GM18861 (cell line): ENCODE results near the gene NEDD4L.
"Not testable (repeated sequence)": the region's sequence is repeated elsewhere in the genome, so short reads cannot be mapped to it uniquely, and the experiment has no call there.

ENCODE experiments used
- ATAC-seq: cut with Tn5 transposase; IDR thresholded peaks from one replicate; pipeline ENCODE4 v1.9.1; 2021; ENCODE audit not compliant: unreplicated experiment

The NEDD4L gene

DNA sequence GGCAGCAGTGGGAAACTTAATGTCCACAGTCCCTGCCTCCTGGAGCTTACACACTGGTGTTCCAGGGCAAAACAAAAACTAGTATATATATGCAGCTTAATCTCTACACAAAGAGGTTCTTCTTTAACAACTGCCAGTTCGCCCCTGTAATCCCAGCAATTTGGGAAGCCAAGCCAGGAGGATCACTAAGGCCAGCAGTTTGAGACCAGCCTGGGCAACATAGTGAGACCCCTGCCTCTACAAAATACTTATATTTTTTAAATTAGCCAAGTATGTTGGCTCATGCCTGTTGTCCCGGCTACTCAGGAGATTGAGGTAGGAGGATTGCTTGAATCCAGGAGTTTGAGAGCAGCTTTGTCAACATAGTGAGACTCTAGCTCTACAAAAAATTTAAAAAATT lies 17.2 kb upstream of the NEDD4L start:
- no peak for ATAC-seq

DNA sequence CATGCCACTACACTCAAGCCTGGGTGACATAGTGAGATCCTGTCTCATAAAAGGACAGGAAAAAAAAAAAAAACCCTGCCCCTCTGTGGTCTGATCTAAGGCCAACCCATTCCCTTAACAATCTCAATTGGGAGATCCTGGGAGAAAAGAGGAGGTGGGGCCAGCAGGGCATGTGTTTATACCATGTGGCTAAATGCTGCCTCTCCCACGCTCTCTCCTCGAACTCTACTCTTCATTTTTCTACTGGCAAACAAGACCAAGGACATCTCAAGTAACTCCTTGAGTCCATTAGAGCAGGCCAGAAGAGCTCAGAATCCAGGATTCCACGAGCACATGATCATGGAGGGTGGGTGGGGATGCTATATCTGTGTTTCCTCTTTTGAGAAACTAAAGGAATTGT lies 16.7 kb upstream of the NEDD4L start:
- no peak for ATAC-seq

DNA sequence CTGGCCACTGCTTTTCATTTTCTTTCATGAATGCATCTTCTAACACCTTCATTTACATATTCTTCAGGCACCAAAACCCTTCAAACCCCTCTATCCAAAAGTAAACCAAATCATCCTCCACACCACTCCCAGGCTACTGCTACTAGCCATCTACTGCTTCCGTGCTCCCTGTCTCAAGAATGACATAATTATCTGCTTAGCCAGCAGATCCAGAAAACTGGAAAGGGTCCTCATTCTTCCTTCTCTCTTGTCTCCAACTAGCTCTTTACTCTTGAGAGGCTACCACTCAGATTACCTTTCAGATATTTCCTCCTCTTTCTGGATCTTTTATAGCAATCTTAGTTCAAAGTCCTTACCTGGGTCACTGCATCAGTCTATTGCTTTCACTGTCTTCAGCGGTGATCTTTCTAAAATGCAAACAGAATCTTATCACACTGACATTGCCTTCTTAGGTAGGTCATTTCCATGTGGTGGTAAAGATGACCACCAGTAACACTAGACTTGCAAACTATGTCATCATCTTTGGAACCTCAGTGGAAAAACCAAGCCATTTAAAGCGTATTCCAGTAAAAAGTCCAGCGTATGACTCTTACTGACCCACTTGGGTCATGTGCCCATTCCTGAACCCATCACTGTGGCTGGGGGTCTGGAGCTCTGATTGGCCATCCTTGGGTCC lies 15.8 kb upstream of the NEDD4L start:
- no peak for ATAC-seq

DNA sequence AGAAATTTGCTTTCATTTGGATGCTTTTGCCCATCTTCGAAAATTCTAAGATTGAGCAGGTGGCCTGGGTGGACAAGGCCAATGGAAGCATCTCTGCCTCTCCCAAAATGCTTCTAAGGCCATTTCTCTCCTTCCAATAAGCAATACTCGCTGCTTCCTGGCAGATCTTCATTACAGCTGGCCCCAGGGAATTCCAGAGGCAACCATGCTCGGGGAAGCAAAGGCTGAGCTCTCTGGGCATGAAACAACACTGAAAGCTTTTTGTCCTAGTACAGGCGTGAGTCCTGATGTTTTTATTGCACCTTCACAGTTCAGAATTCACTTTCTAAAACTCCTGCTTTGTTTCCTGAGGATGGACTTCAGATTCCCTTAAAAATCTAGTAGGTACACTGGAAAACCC lies 11.8 kb upstream of the NEDD4L start:
- no peak for ATAC-seq

DNA sequence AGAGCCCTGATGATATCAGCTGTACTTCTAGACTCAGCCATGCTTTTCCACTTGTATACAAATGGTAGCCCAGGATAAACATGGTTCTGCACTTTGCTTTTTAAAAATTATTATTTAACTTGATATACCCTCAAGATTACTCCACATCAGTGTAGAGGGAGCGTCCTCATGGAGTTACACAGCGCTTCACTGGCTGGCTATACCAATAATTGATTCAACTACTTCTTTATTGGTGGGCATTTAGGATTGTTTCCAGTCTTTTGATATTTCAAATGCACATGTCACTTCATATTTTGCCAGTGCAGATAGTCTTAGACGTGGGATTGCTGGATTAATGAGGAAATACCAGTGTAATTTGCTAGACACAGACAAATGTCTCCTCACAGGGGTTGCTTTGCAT lies 10.8 kb upstream of the NEDD4L start:
- ATAC-seq: no peak

DNA sequence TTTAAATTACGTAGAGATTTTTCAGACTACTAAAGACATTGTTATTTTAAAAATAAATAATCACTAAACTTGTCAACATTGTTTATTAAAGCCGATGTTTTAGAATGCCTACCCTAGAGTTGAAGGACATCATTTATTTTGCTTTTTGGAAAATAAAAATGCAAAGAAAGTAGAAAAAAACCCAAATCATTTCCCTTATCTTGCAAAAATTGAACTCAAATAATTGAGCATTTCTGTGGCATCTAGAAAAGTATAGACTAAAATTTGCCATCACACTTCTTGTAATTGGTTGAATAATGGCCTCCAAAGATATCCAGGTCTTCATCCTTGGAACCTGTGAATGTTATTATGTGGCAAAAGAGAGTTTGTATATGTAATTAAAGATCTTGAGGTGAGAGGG lies 9.7 kb upstream of the NEDD4L start:
- ATAC-seq: no peak

DNA sequence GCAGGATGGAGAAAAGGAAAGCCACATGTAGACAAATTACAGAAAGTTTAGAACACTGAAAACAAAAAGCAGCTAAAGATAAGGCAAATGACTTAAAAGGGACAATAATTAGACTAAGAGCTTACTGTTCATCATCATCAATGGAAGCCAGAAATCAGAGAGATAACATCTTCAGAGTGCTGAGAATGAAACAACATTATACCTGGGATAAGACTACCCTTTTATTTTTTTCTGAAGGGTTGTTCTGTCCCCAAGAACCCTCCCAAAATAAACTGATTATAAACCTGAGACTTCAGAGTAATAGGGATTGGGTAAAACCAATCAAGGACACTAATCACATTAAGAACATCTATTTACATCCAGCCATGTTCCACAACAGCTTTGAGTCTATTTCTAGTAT lies 6.9 kb upstream of the NEDD4L start:
- ATAC-seq: no peak

DNA sequence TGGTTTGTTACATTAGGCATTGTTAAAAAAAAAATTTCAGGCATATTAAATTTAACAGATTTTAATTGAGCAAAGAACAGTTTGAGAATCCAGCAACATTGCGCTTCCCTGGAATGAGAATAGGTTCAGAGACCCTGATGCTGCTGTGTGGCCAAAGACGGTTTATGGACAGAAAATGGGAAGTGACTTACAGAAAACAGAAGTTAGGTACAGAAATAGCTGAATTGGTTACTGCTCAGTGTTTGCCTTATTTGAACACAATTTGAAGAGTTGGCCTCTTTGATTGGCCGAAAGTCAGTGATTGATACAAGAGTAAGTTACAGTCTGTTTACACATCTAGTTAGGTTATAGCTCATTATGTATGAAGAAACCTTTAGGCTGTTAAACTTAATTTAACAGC lies 6.0 kb upstream of the NEDD4L start:
- no peak for ATAC-seq

DNA sequence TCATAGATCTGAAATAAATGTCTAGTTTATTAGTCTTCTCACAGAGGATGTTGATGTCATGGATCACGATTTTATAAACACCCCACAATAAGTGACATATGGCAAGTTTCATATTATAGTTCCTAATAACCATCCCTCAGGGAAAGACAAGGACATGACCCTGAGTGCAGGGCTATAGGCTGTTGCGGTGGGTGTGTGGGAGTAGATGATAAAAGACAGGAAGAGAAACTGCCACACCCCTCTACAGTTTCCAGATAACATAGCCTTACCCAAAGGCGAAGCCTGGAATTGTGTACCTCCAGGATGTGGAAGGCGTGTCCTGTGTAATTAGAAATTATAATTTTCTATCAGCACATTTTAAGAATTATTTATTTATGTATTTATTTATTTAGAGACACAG lies 2.4 kb upstream of the NEDD4L start:
- ATAC-seq: no peak

DNA sequence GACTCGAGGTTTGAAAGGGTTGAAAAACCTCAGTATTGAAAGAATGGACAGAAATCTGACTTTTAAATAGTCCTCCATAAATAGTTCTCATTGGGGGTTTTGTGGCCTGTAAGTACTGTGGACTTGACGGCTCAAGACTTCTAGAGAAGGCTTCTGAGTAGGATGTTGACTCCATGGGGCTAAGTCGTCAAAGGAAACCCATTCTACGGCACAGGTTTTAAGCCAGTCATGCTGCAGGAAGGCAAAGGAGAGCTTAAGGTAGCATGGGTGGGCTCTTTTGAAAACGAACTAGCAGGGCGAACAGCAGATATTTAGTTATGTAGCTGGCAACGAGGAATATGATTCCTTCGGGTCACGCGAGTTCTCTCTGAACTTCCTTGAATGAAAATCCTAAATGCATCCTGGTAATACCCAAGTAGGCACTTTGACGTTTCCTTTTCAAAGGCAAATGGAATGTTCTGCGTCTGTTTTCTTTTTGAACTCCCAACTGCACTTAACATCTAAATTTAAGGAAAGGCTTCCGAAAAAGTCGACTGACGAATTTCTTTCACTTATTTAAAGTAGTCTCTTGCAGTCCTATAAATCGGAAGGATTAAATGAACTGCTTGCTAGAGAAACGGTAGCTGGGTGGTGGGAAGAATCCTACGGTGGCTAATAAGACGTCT lies 1.1 kb upstream of the NEDD4L start:
- no peak for ATAC-seq

DNA sequence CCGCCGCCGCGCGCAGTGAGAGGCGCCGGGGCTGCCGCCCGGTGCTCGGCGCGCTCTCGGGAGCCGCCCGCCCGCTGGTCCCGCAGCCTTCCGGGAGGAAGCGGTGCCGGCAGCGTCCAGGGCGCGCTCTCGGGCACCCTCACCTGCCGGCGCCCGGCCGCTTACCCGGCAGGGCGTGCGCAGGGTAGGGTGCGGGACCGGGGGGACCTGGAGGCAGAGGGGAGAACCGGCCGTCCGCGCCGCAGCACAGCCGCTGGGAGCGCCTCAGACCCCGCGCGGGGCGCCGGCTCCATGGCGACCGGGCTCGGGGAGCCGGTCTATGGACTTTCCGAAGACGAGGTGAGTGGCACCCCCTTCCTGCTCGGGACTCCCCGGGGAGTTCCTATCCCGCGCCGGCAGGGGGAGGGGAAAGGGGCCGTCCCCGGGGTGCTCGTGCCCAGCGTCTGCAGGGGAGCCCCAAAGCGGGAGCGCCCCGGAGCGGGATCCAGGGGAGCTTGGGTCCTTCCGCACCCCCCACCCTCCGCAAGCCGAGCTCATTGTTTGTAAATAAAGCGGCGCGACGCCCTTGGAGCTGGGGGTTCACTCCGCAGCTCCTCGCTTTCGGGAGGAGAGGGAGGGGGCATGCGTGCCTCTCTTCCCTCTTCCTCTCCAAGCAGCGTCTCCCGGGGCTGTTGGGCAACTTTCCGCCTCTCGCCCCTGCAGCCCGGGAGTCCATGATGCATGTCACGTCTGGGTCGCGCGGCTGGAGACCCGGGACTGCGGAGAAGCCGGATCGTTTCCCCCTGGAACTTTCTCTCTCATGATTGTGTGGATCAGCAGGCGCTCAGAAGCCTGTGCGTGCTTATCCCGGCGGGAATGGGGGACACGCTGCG lies 580 bp downstream of the NEDD4L start:
- ATAC-seq: peak; percentile 27

DNA sequence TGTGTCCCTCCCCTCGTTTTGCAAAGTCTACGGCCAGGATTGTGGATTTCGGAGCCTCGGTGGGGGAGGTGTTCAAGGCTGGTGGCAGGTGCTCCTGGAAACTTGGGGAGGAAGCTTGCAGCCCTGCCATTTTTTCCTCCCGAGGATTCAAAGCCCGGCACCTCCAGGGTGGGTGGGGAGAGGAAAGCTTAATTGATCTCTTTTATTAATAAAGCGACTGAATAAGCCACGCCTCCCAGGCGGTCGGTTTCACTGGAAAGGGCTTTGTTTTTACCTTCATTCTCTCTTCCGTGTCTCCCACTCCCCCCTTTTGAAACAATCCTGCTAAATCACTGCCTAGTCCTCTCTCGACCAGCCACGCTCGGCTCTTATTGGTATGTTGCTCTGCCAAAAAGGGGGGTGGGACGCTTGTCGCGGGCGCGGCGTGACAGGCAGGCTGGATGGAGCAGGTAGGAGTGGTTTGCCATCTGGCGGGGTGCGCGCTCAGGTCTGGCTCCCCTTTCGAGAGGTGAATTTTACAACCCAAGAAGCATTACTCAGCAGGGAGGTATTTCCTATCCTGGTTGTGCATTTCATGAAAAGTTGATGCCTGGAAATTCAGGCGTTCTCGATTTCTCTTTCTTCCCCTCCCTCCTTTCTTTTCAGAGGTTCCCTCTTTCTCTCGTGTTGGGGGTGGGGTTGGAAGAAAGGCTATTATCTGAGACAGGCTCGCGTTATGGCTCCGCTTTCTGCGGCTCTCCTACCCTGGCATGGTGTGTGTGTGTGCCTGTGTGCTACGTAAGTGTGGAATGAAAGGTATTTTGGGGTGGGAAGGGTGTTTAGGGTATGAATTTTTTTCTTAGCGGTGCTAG lies 1.4 kb downstream of the NEDD4L start:
- ATAC-seq: no peak

DNA sequence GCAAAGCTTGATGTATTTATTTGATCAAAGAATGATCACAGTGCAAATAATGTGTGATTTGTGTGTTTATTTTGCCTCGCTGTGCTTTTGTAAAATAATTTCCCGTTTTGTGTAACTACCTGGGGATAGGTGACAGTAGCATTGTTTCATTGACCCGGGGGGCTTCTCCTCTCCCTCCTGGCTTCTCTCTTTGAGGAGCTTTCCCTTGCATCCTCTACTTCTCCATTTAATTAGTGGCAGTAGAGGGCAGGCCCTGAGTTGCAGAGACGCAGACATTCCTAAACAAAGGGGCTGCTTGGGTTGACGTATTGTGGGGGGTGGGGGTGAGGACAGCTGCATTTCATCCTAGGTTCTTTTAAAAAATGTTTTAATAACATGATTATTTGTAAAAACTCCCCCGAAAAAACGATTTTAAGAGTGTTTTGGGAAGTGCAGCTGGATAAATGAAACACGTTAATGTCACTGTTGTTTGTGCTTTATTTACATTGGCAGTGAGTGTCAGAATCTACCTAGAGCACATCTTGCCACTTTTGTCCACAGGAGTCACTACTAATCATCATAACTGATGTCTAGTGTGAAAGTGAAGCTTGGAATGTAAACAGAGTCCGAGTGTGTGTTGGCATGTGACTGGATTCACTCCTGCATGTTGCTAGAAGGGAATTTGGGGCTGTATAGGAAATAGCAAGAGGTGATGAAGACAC lies 2.2 kb downstream of the NEDD4L start:
- ATAC-seq: no peak

DNA sequence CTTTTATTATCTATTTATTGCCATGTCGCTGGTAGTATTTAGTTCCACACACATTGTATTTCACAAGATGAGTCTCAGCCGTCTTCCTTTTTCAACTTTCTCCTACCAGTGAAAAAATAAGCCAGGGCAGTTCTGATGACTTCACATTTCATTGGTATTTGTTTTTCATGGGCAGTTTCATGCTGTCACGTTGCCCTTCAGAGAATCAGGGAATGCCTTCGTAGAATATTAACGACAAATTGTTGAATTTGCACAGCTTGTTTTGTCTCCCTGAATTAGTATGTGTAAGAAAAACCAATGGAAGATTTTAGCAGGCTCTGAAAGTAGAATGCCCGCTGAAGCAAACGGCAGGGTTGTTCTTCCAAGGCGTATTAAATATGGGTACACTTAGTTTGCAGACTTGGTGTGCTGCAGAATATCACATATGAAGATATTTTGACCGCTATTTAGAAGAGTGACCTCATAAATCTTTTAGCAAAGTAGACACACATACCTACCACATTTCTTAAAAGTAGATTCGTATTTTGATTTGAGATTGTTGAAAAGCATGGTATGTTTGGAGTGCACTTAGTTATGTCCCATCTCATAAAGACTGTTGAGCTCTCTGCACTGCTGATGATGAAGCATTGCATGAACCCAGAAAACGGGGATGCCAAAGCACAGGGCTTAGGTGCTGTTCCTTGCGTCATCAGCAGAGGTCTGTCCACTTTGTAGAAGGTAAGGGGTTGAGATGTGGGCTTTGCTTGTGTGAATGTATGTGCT lies 2.9 kb downstream of the NEDD4L start:
- no peak for ATAC-seq

DNA sequence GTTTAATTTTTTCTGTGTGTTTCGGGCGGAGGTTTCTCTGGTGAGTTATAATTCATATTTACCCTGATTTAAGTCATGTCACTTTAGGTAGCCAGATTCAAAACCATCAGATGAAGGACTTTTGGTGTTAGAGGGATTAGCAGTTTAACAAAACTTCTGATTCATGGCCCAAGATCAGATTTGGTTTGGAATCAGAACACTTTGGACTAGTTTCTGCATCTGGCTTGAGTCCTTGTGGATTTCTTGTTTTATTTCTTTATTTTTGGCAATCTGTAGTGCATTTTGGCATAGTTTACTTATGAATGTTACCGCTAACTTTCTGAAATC lies 3.5 kb downstream of the NEDD4L start:
- no peak for ATAC-seq

DNA sequence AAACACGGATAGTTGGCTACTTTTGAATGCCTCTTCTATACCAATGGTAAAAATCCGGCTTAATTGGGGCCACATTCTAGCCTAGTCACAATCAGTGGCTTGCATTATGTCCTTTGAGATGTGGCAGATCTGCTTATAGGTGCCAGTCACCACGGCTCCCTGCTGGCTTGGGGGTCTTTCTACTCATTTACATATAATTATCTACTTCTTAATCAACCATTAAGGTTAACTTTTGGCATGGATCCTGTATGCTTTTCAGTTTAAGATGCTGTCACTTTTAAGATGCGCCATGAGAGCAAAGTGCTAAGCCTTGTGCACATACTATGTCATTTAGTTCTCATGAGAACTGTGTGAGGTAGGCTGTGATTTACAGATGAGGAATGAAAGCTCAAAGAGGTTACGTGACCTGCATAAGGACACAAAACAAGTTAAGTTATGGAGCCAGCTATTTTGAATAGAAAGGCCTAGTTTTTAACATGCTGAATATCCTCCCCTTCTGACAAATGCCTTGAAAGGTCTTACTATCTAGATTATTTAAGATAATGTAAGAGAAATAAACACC lies 4.1 kb downstream of the NEDD4L start:
- ATAC-seq: no peak

DNA sequence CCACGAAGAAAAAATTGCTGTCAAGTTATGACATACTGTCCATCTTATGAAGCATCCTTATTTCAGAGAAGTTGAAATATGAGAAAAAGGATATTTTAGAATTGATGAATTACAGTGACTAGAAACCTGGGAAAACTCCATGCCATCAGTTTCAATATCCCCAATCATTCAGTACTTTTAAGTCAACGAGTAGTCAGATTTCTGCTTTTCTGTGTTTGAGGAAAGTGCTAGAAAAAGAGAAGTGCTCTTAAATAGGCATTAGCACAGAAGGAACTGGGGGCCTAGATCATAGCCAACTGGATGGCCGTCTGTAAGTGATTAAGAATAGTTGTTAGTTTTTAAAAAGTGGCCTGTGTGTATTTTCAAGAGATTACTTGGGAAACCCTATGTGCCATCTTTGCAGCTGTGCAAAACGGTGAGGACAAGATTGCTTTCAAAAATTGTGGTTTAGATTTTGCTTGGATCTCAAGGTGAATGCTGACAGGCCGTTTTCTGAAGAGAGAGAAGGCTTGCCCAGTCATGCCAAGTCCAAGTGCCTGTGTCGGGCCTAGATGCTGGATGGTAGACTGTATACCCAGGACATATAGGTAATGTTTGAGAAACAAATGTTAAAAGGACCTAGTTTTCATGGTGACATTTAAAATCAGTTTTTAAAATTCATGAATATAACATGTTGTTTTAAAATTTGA lies 5.1 kb downstream of the NEDD4L start:
- ATAC-seq: no peak

DNA sequence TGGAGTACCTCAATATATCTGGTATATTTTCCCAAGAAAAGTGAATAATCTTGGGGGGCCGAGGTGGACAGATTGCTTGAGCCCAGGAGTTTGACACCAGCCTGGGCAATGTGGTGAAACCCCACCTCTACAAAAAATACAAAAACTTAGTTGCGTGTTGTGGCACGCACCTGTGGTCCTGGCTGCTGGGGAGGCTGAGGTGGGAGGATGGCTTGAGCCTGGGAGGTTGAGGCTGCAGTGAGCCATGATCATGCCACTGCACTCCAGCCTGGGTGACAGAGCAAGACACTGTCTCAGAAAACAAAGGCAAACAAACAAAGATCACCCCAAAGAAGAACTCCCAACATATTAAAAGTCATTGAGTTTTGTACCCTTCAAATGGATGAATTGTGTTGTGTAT lies 6.9 kb downstream of the NEDD4L start:
- ATAC-seq: not testable (repeated sequence)
